SK-N-MC (cell line): Measurements from ENCODE around the gene NFYB.

Experiments
- DNase-seq: peaks from one replicate; pipeline ENCODE4 v3.0.0-alpha.2; 2011; ENCODE audit warnings: low read depth, low spot score
- H3K27ac ChIP-seq: fragments of 200-600 bp; sonication (generic); 2 replicates; pipeline ENCODE4 v1.5.1; 2016; ENCODE audit warnings: mixed run types
- H3K36me3 ChIP-seq: fragments of 200-600 bp; sonication (generic); 2 replicates; pipeline ENCODE4 v1.6.1; 2017; ENCODE audit warnings: antibody characterized with exemption, low read length, mixed read lengths; ENCODE audit not compliant: insufficient read depth
- H3K4me3 ChIP-seq: fragments of 200-600 bp; sonication (generic); 2 replicates; pipeline ENCODE4 v1.5.1; 2016
- H3K9ac ChIP-seq: fragments of 200-600 bp; sonication (generic); 2 replicates; pipeline ENCODE4 v1.8.0; 2017; ENCODE audit warnings: mixed run types, mixed read lengths; ENCODE audit not compliant: insufficient read length
- H3K9me3 ChIP-seq: fragments of 200-600 bp; sonication (generic); 2 replicates; pipeline ENCODE4 v1.6.1; 2017; ENCODE audit warnings: low read depth, mild to moderate bottlenecking, antibody characterized with exemption, low read length, moderate library complexity, mixed read lengths
- EZH2 ChIP-seq: fragments of 200-600 bp; sonication (generic); IDR thresholded peaks from one replicate; pipeline ENCODE4 v1.6.1; 2017; ENCODE audit warnings: antibody characterized with exemption
- FOXP2 ChIP-seq: optimal IDR thresholded peaks from 2 replicates; pipeline ENCODE3; 2011; ENCODE audit warnings: mild to moderate bottlenecking, moderate library complexity; ENCODE audit not compliant: insufficient read depth; ENCODE audit errors: extremely low read length, control extremely low read depth
- POLR2AphosphoS5 ChIP-seq: IDR thresholded peaks from 2 replicates; pipeline ENCODE4 v1.6.1; 2012; ENCODE audit warnings: mild to moderate bottlenecking, low read depth, low read length, borderline replicate concordance

Gene NFYB

DNA sequence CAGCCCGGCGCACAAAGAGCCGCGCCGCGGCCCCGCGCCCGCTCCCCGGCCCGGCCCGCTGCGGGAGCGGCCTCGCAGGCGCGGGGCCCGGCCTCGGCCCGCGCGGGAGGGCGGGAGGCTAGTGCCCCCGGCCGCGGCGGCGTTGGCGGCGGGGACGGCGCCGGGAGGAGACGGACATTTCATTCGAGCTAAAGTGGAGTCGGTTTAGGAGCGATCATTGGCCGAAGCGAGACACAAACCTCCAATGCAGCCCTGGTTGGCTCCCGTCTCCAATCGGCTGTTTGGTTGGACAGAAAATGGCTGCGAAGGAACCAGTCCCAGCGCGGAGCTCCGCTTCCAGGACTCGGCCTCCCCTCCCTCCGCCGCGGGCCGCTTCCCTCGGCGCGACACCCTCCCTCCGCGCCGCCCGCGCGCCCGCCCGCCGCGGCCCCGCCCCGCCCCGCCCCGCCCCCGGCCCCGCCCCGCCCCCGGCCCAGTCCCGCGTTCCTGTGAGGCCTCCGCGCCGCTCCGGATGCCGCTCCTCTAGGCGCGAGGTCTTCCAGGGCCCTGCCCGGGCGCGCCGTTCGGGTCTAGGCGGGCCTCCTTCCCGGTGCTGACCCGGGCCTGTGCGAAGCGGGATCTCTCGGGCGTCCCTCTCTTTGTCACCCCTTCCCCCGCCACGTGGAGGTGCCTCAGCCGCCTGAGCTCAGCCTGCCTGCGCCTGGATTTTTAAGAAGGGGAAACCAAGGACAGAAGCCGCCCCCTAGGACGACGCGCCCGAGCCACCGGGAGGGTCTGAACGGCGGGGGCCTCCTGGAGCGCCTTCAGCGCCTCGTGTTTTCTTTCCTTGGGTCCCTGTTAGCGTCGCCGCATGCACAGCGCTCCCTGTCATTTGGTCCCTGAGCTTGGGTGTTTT is at the start of gene NFYB:
NFYB (minus strand) TSS at position 309 of the 895 bp plus-strand sequence. CDS start 2,757 bp downstream, outside the sequence.
- TF ChIP-seq EZH2 (no peak), POLR2AphosphoS5 (peak; percentile 83), FOXP2 (no peak)
- Histone ChIP-seq H3K9ac (peak within 1 kb of the TSS; percentile 91), H3K9me3 (no peaks in the 10 kb centered on the region), H3K27ac (peak within 1 kb of the TSS; percentile 66; the same call in 1 of the 2 replicates), H3K4me3 (peak within 1 kb of the TSS; percentile 81), H3K36me3 (peaks cover 18% of the 10 kb centered on the region)
- peak; percentile 79 for DNase-seq

DNA sequence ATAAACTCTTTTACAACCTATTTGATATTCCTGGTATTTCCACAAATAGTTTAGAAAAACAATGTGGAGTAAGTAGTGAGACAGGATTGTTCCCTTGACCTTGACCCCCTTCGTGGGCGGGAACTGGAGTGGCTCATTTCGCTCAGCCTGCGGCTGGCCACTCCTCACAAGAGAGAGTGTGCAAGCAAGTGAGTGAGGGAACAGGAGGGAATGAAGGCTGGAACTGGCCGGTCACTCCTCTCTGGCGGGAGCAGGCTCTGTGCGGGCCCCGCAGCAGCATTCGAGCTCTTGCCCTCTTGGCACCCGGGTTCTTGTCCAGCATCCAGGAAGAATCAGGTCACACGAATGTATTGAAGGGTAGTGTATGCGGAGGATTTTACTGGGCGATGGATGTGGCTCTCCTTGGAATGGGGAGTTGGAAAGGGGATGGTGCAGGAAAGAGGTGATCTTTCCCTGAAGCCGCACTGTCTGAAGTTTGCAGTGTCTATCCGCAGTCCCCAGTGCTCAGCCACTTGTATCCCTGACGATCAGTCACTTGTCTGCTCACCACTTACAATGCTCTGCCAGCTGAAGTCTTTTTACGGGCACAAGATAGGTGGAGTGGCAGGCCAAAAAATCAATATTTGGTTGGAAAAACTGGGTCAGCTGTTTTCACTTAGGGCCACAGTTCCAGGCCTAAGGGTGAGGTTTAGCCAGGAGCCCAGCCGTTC is 49.6 kb upstream of the NFYB start:
- Histone ChIP-seq H3K36me3 (no peaks in the 10 kb centered on the region), H3K27ac (no peak overlapping the region), H3K9me3 (no peaks in the 10 kb centered on the region), H3K9ac (no peak overlapping the region), H3K4me3 (no peak overlapping the region)
- TF ChIP-seq EZH2 (no peak), FOXP2 (no peak), POLR2AphosphoS5 (no peak)
- DNase-seq: no peak

DNA sequence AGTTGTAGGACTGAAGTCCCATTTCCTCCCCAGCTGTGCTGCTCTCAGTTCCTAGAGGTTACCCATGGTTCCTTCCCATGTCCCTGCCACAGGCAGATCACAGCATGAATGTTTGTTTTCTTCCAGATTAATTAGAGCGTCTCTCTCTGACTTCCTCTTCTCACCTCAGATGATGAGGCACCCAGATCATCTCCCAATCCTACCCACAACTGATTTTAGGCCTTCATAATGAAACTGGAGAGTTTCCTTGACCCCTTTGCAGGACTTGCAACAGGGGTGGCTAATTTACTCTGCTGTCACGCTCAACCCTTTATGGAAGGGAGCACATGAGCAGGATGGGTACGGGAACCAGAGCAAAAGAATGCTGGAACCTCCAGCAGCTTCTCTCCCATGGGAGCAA is 45.4 kb upstream of the NFYB start:
- Histone ChIP-seq H3K9me3 (no peaks in the 10 kb centered on the region), H3K9ac (no peak overlapping the region), H3K27ac (no peak overlapping the region), H3K36me3 (no peaks in the 10 kb centered on the region), H3K4me3 (no peak overlapping the region)
- TF ChIP-seq POLR2AphosphoS5 (no peak), EZH2 (no peak), FOXP2 (no peak)
- no peak for DNase-seq

DNA sequence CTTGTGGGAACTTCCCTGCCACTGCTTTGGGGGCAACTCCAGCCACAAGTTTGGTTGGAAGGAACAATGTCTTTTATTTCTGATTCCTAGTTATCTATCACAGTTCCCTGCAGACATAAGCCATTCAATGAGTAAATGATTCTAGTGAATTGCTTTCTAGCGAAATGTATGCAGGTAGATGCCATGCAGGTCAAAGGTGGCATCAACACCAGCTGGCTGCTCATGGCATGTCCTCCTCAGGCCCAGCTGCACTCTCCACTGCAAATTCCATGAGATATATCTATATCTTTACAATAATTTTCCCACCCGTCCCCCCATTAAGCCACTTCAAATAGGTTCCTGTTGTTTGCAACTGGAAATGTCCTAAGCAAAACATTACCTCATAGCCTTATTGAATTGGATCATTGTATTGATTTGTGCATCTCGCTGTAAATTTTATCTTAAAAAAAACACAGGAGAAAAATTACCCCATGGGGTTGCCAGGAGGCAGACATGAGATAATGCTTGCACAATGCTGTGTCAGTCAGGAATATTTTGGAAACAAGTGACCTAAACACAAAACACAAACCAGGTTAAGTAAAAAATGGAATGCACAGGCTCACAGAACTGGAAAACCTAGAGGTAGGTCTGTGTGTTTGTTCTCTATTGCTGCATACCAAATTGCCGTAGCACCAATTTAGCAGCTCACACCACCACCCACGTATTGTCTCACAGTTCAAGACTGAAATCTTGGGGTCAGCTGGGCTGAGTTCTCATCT is 44.8 kb upstream of the NFYB start:
- Histone ChIP-seq H3K4me3 (no peak overlapping the region), H3K36me3 (no peaks in the 10 kb centered on the region), H3K9me3 (no peaks in the 10 kb centered on the region), H3K9ac (no peak overlapping the region), H3K27ac (no peak overlapping the region)
- DNase-seq: no peak
- no peak for TF ChIP-seq POLR2AphosphoS5
- TF ChIP-seq FOXP2: no peak
- no peak for TF ChIP-seq EZH2

DNA sequence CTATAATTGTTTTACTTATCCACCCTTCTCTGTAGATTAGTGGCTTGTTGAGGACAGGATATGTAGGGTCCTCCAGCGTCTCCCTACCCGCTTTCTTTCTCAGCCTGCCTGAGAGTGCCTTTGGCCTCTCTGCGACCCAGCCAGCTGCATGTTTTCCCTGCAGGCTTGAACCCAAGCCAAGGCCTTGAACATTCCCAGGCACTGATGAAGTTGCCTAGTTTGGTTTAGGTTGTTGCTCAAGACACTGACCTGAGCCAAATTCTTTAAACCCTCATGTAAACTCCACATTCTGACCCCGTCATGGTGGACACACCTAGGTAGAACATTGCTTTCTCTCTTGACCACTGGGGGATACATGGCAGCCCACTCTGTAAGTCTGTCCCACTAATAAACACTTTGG is 44.1 kb upstream of the NFYB start:
- Histone ChIP-seq H3K9ac (no peak overlapping the region), H3K36me3 (no peaks in the 10 kb centered on the region), H3K27ac (no peak overlapping the region), H3K4me3 (no peak overlapping the region), H3K9me3 (no peaks in the 10 kb centered on the region)
- no peak for TF ChIP-seq FOXP2
- no peak for TF ChIP-seq EZH2
- no peak for TF ChIP-seq POLR2AphosphoS5
- no peak for DNase-seq

DNA sequence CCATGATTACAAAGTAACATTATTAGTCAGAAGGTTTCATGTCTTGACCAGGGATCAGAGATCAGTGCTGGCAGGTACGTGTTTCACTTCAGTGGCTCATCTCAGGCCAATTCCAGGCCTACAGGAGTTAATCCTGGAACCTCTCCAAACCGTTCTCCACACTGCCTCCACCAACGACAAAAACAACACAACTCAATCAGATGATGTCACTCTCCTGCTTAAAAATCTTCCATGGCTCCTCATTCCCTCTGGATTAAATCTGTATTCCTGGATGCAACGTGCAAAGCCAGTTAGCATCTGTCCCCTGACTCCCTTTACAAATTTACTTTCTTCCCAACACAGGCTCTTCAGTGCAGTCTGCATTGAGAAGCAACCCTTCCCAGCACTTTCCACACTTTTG is 43.3 kb upstream of the NFYB start:
- no peak overlapping the region for H3K27ac ChIP-seq
- no peak for TF ChIP-seq EZH2
- TF ChIP-seq FOXP2: no peak
- no peak for TF ChIP-seq POLR2AphosphoS5
- no peak for DNase-seq
- no peaks in the 10 kb centered on the region for H3K9me3 ChIP-seq
- H3K36me3 ChIP-seq: no peaks in the 10 kb centered on the region
- no peak overlapping the region for H3K9ac ChIP-seq
- no peak overlapping the region for H3K4me3 ChIP-seq

DNA sequence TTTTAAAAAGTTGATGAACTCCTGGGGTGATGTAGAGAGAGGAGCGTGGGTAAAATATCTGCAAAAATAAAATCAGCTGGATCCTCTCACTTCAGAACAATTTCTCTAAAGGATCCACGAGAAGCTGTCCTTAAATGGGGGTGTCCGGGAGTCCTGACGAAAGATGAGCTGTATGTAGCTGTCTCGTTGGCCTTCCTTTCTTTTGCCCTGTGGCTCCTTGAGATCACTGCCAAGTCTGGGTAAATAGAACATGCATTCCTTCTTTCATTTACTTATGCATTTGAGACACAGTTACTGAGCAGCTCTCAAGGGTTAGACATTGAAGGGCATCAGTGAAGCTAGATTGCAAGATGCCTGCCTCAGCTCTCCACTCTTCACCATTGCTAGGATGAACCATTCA is 42.4 kb upstream of the NFYB start:
- TF ChIP-seq POLR2AphosphoS5 (no peak), FOXP2 (no peak), EZH2 (no peak)
- Histone ChIP-seq H3K27ac (no peak overlapping the region), H3K36me3 (no peaks in the 10 kb centered on the region), H3K4me3 (no peak overlapping the region), H3K9me3 (no peaks in the 10 kb centered on the region), H3K9ac (no peak overlapping the region)
- DNase-seq: no peak

DNA sequence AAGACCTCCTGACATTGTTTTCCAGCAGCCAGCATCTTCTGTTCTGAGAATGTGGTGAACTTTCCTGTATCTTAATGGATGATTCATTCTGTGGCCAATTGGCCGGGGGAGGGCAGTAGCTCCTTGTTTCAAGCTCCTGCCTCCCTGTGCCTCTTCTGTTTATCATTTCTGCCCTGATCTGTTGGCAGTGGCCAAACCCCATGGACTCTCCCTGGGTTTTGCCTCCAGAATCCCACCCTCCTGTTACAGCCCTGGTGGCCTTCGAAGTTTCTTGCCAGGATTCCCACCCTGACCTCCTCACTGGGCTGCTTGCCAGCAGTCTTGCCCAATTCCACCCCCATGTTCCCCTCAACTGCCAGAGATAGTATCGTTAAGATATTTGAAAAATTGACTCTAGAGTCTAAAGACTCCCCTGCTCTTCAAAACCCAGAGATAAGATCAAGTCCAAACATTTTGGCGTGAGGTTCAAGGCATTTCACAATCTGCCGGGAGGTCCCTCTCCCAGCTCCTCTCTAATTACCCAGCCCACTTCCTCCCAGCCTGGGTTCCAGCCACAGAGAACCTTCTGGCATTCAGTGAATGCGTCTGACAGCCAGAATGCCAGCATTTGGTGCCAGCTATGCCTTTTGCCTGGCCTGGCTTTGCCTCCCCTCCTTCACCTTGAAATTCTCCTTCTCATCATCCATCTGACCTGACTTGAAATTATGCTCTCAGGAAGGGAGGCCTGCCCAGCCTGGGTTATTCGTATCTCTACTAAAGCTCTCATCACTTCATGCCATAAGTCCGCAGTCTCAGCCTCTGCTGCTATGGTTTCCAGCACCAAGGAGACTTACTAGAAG is 39.9 kb upstream of the NFYB start:
- Histone ChIP-seq H3K36me3 (no peaks in the 10 kb centered on the region), H3K9ac (no peak overlapping the region), H3K9me3 (no peaks in the 10 kb centered on the region), H3K4me3 (no peak overlapping the region), H3K27ac (no peak overlapping the region)
- no peak for DNase-seq
- TF ChIP-seq POLR2AphosphoS5: no peak
- no peak for TF ChIP-seq EZH2
- no peak for TF ChIP-seq FOXP2
